WTC11 (cell line): ENCODE measurements around the gene GID8. TPM values are rescaled to one million over a fixed set of nuclear protein-coding genes. Genes with fewer than 3 reads are reported as not detected.

Source experiments
- ATAC-seq: fragments of 200-7000 bp; cut with Tn5 transposase; 2 replicates; pipeline ENCODE4 v1.10.0; 2021; ENCODE audit warnings: mild to moderate bottlenecking, moderate library complexity
- CTCF ChIA-PET: fragments of 300-600 bp; sonication (Branson Sonifier 250); formaldehyde crosslinking; loops from one replicate; lab custom pipeline; 2021; ENCODE audit warnings: antibody characterized with exemption; lab: Charles Lee
- POLR2A ChIA-PET: fragments of 350-600 bp; sonication (Branson Sonifier 250); formaldehyde crosslinking; loops from one replicate; lab custom pipeline; 2021; ENCODE audit warnings: antibody characterized with exemption; lab: Charles Lee
- DNase-seq: peaks from one replicate; pipeline ENCODE4 v3.0.0; 2021; ENCODE audit warnings: low spot score
- H3K27ac Mint-ChIP-seq: 2 replicates; pipeline ENCODE4 v1.8.0; 2021; ENCODE audit warnings: mixed read lengths
- H3K27me3 Mint-ChIP-seq: 2 replicates; pipeline ENCODE4 v1.8.0; 2021; ENCODE audit warnings: low read depth, mild to moderate bottlenecking, moderate library complexity, mixed read lengths
- H3K36me3 Mint-ChIP-seq: 2 replicates; pipeline ENCODE4 v1.8.0; 2021; ENCODE audit warnings: mixed read lengths
- H3K4me1 Mint-ChIP-seq: 2 replicates; pipeline ENCODE4 v1.8.0; 2022; ENCODE audit warnings: mixed read lengths
- H3K4me3 Mint-ChIP-seq: 2 replicates; pipeline ENCODE4 v1.8.0; 2021; ENCODE audit warnings: mild to moderate bottlenecking, moderate library complexity, mixed read lengths
- H3K9me3 Mint-ChIP-seq: 2 replicates; pipeline ENCODE4 v1.8.0; 2021; ENCODE audit warnings: mixed read lengths
- ATF6 ChIP-seq: sonication (generic); formaldehyde crosslinking; IDR thresholded peaks from 2 replicates; pipeline ENCODE4 v1.8.1; 2023; ENCODE audit warnings: mild to moderate bottlenecking, missing genetic modification reagents
- CBFB ChIP-seq: sonication (generic); formaldehyde crosslinking; IDR thresholded peaks from 2 replicates; pipeline ENCODE4 v1.8.1; 2022; ENCODE audit warnings: mild to moderate bottlenecking, low read depth, missing genetic modification reagents
- CREB1 ChIP-seq: sonication (generic); formaldehyde crosslinking; IDR thresholded peaks from 2 replicates; pipeline ENCODE4 v1.8.0; 2023; ENCODE audit warnings: mild to moderate bottlenecking, missing genetic modification reagents
- CREM ChIP-seq: sonication (generic); formaldehyde crosslinking; IDR thresholded peaks from 2 replicates; pipeline ENCODE4 v1.8.1; 2022; ENCODE audit warnings: mild to moderate bottlenecking, missing genetic modification reagents, moderate library complexity
- E2F5 ChIP-seq: sonication (generic); formaldehyde crosslinking; IDR thresholded peaks from 2 replicates; pipeline ENCODE4 v1.8.1; 2022; ENCODE audit warnings: mild to moderate bottlenecking, moderate library complexity, missing genetic modification reagents
- ELF4 ChIP-seq: sonication (generic); formaldehyde crosslinking; IDR thresholded peaks from 2 replicates; pipeline ENCODE4 v1.8.1; 2022; ENCODE audit warnings: low read depth, mild to moderate bottlenecking, moderate library complexity, missing genetic modification reagents
- GTF2I ChIP-seq: fragments of 250-450 bp; sonication (Bioruptor Pico); conservative IDR thresholded peaks from 2 replicates; pipeline ENCODE4 v1.4.0; 2021; ENCODE audit warnings: mild to moderate bottlenecking
- KAT7 ChIP-seq: sonication (generic); formaldehyde crosslinking; IDR thresholded peaks from 2 replicates; pipeline ENCODE4 v1.8.1; 2023; ENCODE audit warnings: missing genetic modification reagents, mild to moderate bottlenecking, borderline replicate concordance
- MAX ChIP-seq: sonication (generic); formaldehyde crosslinking; IDR thresholded peaks from 2 replicates; pipeline ENCODE4 v1.8.0; 2022; ENCODE audit warnings: mild to moderate bottlenecking, missing genetic modification reagents
- NFATC4 ChIP-seq: fragments of 250-450 bp; sonication (Bioruptor Pico); IDR thresholded peaks from 2 replicates; pipeline ENCODE4 v1.9.0; 2021; ENCODE audit warnings: mild to moderate bottlenecking
- NFE2L1 ChIP-seq: sonication (generic); formaldehyde crosslinking; IDR thresholded peaks from 2 replicates; pipeline ENCODE4 v1.8.1; 2023; ENCODE audit warnings: missing genetic modification reagents
- NR2C2 ChIP-seq: sonication (generic); formaldehyde crosslinking; IDR thresholded peaks from 2 replicates; pipeline ENCODE4 v1.8.0; 2022; ENCODE audit warnings: mild to moderate bottlenecking, missing genetic modification reagents
- NR3C1 ChIP-seq: sonication (generic); formaldehyde crosslinking; conservative IDR thresholded peaks from 2 replicates; pipeline ENCODE4 v1.8.1; 2023; ENCODE audit warnings: low read depth, mild to moderate bottlenecking, missing genetic modification reagents
- RORB ChIP-seq: fragments of 250-450 bp; sonication (Bioruptor Pico); IDR thresholded peaks from 2 replicates; pipeline ENCODE4 v1.9.0; 2021; ENCODE audit warnings: mild to moderate bottlenecking
- USF1 ChIP-seq: sonication (generic); formaldehyde crosslinking; IDR thresholded peaks from 2 replicates; pipeline ENCODE4 v1.8.0; 2022; ENCODE audit warnings: mild to moderate bottlenecking, missing genetic modification reagents
- ZNF232 ChIP-seq: sonication (generic); formaldehyde crosslinking; IDR thresholded peaks from 2 replicates; pipeline ENCODE4 v1.8.0; 2022; ENCODE audit warnings: mild to moderate bottlenecking, missing genetic modification reagents
- ZNF263 ChIP-seq: sonication (generic); formaldehyde crosslinking; IDR thresholded peaks from 2 replicates; pipeline ENCODE4 v1.8.1; 2022; ENCODE audit warnings: low read depth, mild to moderate bottlenecking, moderate library complexity, missing genetic modification reagents
- ZNF317 ChIP-seq: sonication (generic); formaldehyde crosslinking; IDR thresholded peaks from 2 replicates; pipeline ENCODE4 v1.8.1; 2023; ENCODE audit warnings: low read depth, mild to moderate bottlenecking, moderate library complexity, missing genetic modification reagents, borderline replicate concordance
- ZNF396 ChIP-seq: fragments of 250-450 bp; sonication (Bioruptor Pico); IDR thresholded peaks from 2 replicates; pipeline ENCODE4 v1.8.0; 2021; ENCODE audit warnings: mild to moderate bottlenecking, moderate library complexity, borderline replicate concordance
- ZNF671 ChIP-seq: fragments of 250-450 bp; sonication (Bioruptor Pico); IDR thresholded peaks from 2 replicates; pipeline ENCODE4 v1.8.0; 2021; ENCODE audit warnings: mild to moderate bottlenecking
- total RNA-seq: library from RNA; stranded (reverse); gene quantifications from 3 replicates; pipeline ENCODE4 v1.2.3, GENCODE V29; 2021
- TF ChIP-seq, protein P1 (sequence below): sonication (generic); formaldehyde crosslinking; IDR thresholded peaks from 2 replicates; pipeline ENCODE4 v1.8.1; 2022; ENCODE audit warnings: missing genetic modification reagents, borderline replicate concordance

Gene GID8
- total RNA-seq, 1 experiment from 2014 or later = 70.2 TPM

DNA sequence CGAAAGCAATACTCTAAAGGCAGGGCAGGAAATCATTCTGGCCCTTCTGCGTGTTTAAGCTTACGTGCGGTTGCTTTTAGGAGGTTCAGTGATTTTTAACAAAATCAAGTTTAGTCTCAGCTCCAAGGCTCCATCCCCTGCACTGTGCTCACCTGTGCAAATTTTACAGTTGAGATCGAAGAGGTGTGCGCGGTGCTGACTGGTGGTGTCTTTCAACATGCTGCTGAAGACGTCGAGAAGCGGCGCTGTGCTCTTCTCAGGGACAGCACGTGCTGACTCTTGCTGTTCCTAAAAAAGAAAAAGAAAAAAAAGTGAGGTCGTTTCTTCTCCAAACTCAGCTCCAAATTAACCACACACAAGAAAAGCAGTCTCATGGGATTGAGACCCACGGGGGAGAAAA lies 43.7 kb upstream of the GID8 start:
- peaks cover 77% of the 10 kb centered on the region for H3K36me3 Mint-ChIP-seq
- POLR2A ChIA-PET = no interaction called here
- no peak overlapping the region for H3K4me3 Mint-ChIP-seq
- no peak for TF ChIP-seq NFATC4
- no peak for TF ChIP-seq ELF4
- TF ChIP-seq NR2C2 (CRISPR knock-in tag) = no peak
- no peak for TF ChIP-seq ZNF232 (CRISPR knock-in tag)
- TF ChIP-seq KAT7 = no peak
- no peak for TF ChIP-seq USF1 (CRISPR knock-in tag)
- TF ChIP-seq, protein P1, sequence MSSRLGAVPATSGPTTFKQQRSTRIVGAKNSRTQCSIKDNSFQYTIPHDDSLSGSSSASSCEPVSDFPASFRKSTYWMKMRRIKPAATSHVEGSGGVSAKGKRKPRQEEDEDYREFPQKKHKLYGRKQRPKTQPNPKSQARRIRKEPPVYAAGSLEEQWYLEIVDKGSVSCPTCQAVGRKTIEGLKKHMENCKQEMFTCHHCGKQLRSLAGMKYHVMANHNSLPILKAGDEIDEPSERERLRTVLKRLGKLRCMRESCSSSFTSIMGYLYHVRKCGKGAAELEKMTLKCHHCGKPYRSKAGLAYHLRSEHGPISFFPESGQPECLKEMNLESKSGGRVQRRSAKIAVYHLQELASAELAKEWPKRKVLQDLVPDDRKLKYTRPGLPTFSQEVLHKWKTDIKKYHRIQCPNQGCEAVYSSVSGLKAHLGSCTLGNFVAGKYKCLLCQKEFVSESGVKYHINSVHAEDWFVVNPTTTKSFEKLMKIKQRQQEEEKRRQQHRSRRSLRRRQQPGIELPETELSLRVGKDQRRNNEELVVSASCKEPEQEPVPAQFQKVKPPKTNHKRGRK (CRISPR knock-in tag) = no peak
- TF ChIP-seq NR3C1 (CRISPR knock-in tag) = no peak
- TF ChIP-seq MAX = no peak
- TF ChIP-seq RORB (CRISPR knock-in tag) = no peak
- no peak for TF ChIP-seq ZNF671
- no peak for TF ChIP-seq NFE2L1 (CRISPR knock-in tag)
- no peak for TF ChIP-seq CREB1 (CRISPR knock-in tag)
- H3K4me1 Mint-ChIP-seq = peaks cover 15% of the 10 kb centered on the region
- DNase-seq (no peak), ATAC-seq (no peak)
- no peaks in the 10 kb centered on the region for H3K9me3 Mint-ChIP-seq
- no peaks in the 10 kb centered on the region; the same call in 1 of the 2 replicates for H3K27me3 Mint-ChIP-seq
- peak overlapping the region; percentile 53; the same call in 1 of the 2 replicates for H3K27ac Mint-ChIP-seq
- CTCF ChIA-PET = interaction anchor here (0.6 to 1.5 kb wide), 4 partner anchors 8 to 71 kb away, joined by 3 to 5 read pairs (median 4); no protein-coding TSS in a partner anchor

DNA sequence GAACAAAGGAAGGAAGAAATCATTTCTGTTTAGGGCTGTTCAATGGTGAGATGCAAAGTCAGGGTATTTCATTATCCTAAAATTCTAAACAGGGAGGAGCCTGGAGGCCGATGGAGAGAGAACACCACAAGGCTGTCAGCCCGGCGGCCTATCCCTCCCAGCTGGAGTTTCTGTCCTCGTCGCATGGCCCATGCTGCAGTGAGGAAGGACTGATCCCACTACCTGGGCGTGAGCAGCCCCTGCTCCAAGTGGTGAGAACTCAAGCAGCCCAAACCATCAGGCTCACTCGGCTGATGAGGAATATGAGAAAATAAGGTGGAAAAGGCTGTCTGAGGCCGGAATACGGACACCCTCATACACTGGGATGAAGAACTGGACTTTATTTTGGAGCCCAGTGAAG lies 42.4 kb upstream of the GID8 start:
- Mint-ChIP-seq H3K4me1 (peaks cover 27% of the 10 kb centered on the region), H3K27ac (peak overlapping the region; percentile 94), H3K27me3 (no peaks in the 10 kb centered on the region; the same call in 1 of the 2 replicates), H3K36me3 (peaks cover 64% of the 10 kb centered on the region), H3K9me3 (no peaks in the 10 kb centered on the region), H3K4me3 (no peak overlapping the region)
- ATAC-seq = no peak
- POLR2A ChIA-PET = no interaction called here
- DNase-seq = no peak
- TF ChIP-seq ZNF396 (CRISPR knock-in tag) (no peak), CBFB (CRISPR knock-in tag) (no peak), ZNF263 (CRISPR knock-in tag) (no peak), GTF2I (CRISPR knock-in tag) (no peak), E2F5 (CRISPR knock-in tag) (no peak), ZNF317 (CRISPR knock-in tag) (no peak), CREM (CRISPR knock-in tag) (no peak), ATF6 (CRISPR knock-in tag) (no peak)
- CTCF ChIA-PET = no interaction called here
